ENCODE results near the gene VIPR2. TPM values are rescaled to one million over a fixed set of nuclear protein-coding genes. Genes with fewer than 3 reads are reported as not detected.

VIPR2 gene
- total and polyA plus RNA-seq, 8 donors: 0.28 to 0.80 (median 0.44) TPM

DNA sequence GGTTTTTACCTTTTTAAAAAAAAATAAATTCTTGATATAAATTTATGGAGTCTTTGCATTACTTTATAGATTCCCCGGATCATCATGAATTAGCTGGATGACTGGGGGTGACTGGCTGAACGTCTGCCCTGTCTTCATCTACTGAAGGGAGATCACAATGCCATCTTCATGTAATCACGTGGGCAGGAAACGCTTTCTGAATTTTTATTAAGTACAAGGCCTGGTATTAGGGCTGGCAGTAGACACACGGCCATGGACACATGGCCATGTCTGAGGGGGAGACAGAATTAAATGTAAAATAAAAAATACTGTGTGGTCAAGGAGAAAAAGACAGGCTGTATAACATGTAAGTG lies 111.2 kb downstream of the VIPR2 start:
- no peak for TF ChIP-seq CTCF (IDR thresholded peaks at IDR 0.05)
- H3K9me3 ChIP-seq: no peaks in the 10 kb centered on the region
- peaks cover 0 to 67% of the 10 kb centered on the region in 2 donors for H3K27me3 ChIP-seq
- H3K4me1 ChIP-seq: peaks cover 0 to 4% of the 10 kb centered on the region in 2 donors
- ATAC-seq (no peak), DNase-seq (no peak)
- H3K36me3 ChIP-seq: no peaks in the 10 kb centered on the region
- no peak overlapping the region for H3K27ac ChIP-seq
- no peak overlapping the region for H3K4me3 ChIP-seq
- intact Hi-C loops (cut with DNase I): no loop called here

DNA sequence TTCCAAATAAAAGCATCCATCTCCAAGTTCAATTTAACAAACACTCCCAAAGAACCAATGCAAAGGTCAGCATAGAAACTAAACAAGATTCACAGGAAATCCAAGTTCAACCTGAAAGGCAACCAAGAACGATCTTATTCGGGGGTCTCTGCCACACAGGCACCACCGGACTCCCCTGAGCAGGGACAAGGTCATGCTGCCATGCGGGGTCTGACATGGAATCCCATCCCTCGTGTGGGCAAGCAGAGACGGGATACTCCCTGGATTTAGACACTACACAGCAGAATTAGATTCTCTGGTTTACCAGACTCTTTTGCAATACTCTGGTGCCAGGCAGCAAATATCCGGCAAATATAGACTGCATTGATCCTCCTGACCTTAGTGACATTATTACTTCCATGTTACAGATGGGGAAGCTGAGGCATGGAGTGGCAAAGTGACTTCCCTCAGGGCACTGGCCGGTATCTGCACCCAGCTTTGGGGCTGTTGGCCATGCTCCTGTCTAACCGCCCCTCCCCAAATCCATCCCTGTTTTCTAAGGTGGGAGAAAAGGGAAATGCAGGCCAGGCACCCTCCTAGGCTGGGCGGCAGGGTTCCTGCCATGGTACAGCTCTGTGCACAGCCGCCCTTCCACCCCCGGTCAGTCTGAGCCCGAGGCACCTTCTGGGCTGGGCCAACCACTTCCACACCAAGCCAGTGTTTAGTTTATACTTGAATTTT lies 111.8 kb downstream of the VIPR2 start:
- intact Hi-C loops (cut with DNase I): no loop called here
- Histone ChIP-seq H3K4me3 (no peak overlapping the region), H3K4me1 (peaks cover 0 to 4% of the 10 kb centered on the region in 2 donors), H3K9me3 (no peaks in the 10 kb centered on the region), H3K27ac (no peak overlapping the region), H3K27me3 (peaks cover 0 to 73% of the 10 kb centered on the region in 2 donors), H3K36me3 (no peaks in the 10 kb centered on the region)
- no peak for TF ChIP-seq CTCF (IDR thresholded peaks at IDR 0.05)
- ATAC-seq (no peak), DNase-seq (no peak)

DNA sequence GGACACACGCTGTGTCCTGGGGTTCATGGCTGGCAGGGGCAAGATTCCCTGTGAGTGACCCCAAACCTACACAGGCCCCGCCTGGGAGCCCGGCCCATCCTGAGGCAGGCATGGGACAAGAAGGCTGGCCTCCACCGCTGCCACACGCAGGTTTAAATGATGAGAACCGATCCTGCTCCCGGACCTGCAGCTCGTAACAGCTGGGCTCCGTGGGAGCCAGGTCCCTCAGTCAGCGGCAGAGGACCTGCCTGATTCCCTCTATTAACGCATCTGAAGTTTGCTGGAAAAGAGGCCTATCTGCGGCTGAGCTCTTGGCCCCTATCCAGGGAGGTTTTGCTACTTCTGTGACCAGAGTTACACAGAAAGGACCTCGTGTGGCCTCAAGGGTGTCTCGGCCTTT lies 112.3 kb downstream of the VIPR2 start:
- H3K9me3 ChIP-seq: no peaks in the 10 kb centered on the region
- no peak overlapping the region for H3K27ac ChIP-seq
- intact Hi-C loops (cut with DNase I): no loop called here
- no peaks in the 10 kb centered on the region for H3K36me3 ChIP-seq
- ATAC-seq: no peak
- peaks cover 0 to 4% of the 10 kb centered on the region in 2 donors for H3K4me1 ChIP-seq
- DNase-seq: peak in 1 of 4 donors; percentile 65
- no peak for TF ChIP-seq CTCF (IDR thresholded peaks at IDR 0.05)
- H3K27me3 ChIP-seq: peaks cover 0 to 78% of the 10 kb centered on the region in 2 donors
- no peak overlapping the region for H3K4me3 ChIP-seq

GRCh38 chr7:159031750-159032149 lies 112.9 kb downstream of the VIPR2 start:
- peak in 1 of 4 donors; percentile 68 for DNase-seq
- H3K4me3 ChIP-seq: no peak overlapping the region
- H3K27ac ChIP-seq: no peak overlapping the region
- no peak for TF ChIP-seq CTCF (IDR thresholded peaks at IDR 0.05)
- H3K9me3 ChIP-seq: no peaks in the 10 kb centered on the region
- intact Hi-C loops (cut with DNase I): no loop called here
- no peaks in the 10 kb centered on the region for H3K36me3 ChIP-seq
- peaks cover 0 to 4% of the 10 kb centered on the region in 2 donors for H3K4me1 ChIP-seq
- no peak for ATAC-seq
- H3K27me3 ChIP-seq: peaks cover 0 to 78% of the 10 kb centered on the region in 2 donors

DNA sequence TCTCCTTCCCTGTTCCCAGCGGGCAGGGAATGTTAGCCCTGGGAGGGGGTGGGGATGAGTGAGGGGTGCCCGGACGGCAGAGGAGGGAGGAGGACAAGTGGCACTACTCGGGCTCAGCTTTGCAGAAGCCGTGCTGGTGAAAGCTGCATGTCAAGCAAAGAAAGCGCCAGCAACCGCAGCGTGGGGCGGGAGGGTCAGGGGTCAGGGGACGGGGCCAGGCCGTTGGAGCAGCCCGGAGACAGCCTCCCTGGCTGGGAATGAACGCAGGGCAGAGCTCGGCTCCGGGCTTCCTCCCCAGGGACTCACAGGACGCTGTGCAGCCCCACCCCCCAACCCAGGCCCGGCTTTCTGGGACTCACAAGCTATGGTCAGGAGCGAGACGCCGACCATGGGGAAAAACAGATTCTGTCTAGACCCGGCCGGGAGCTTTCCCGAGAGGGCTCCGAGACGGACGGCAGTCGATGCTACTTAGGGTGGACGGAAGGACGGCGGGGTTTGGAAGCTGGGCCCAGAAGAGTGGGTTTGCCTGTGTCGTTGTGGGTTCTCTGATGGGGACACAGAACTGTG lies 113.4 kb downstream of the VIPR2 start:
- Histone ChIP-seq H3K27ac (no peak overlapping the region), H3K36me3 (no peaks in the 10 kb centered on the region), H3K4me3 (peak overlapping the region; percentile 42 to 44), H3K9me3 (no peaks in the 10 kb centered on the region), H3K4me1 (peaks cover 0 to 4% of the 10 kb centered on the region in 2 donors), H3K27me3 (peaks cover 0 to 80% of the 10 kb centered on the region in 2 donors)
- peak; percentile 34 for ATAC-seq
- DNase-seq: peak in 1 of 4 donors; percentile 81
- intact Hi-C loops (cut with DNase I): no loop called here
- no peak for TF ChIP-seq CTCF (IDR thresholded peaks at IDR 0.05)
